NB4 (cell line): ENCODE measurements around the gene CCNA1.

Source experiments
- CTCF ChIP-seq: IDR thresholded peaks from one replicate; pipeline ENCODE4 v1.5.1; 2012; ENCODE audit warnings: low read depth, low read length
- MAX ChIP-seq: IDR thresholded peaks from 2 replicates; pipeline ENCODE4 v1.6.1; 2011; ENCODE audit warnings: low read depth, low read length

- TF ChIP-seq CTCF (no peak), MAX (no peak)
Observed at GRCh38 chr13:36476661-36477060, 44.4 kb downstream of the CCNA1 start.
